Loucy (cell line): ENCODE data around the gene SMG6.
A peak's percentile ranks its signal among the peaks of the same experiment; 100 is the strongest.

Experiments
- H2AFZ ChIP-seq: fragments of 200-600 bp; sonication (generic); 2 replicates; pipeline ENCODE4 v1.6.0; 2016; ENCODE audit warnings: antibody characterized with exemption, mild to moderate bottlenecking, low read length, moderate library complexity
- H3F3A ChIP-seq: fragments of 200-600 bp; 2 replicates; pipeline ENCODE4 v1.6.0; 2016; ENCODE audit warnings: antibody characterized with exemption, low read depth, mild to moderate bottlenecking
- H3K27me3 ChIP-seq: fragments of 200-600 bp; sonication (generic); 2 replicates; pipeline ENCODE4 v1.6.1; 2014; ENCODE audit warnings: low read length, mild to moderate bottlenecking; ENCODE audit not compliant: insufficient read depth, poor library complexity, severe bottlenecking
- H3K36me3 ChIP-seq: fragments of 200-600 bp; sonication (generic); 2 replicates; pipeline ENCODE4 v1.6.1; 2016; ENCODE audit warnings: low read length; ENCODE audit not compliant: insufficient read depth
- H3K4me1 ChIP-seq: fragments of 200-600 bp; sonication (generic); 2 replicates; pipeline ENCODE4 v1.5.1; 2014; ENCODE audit warnings: low read length, mild to moderate bottlenecking; ENCODE audit not compliant: insufficient read depth, poor library complexity, severe bottlenecking
- H3K4me2 ChIP-seq: fragments of 200-600 bp; sonication (generic); 2 replicates; pipeline ENCODE4 v1.6.0; 2014; ENCODE audit warnings: antibody characterized with exemption, low read length, low read depth, mild to moderate bottlenecking; ENCODE audit not compliant: poor library complexity, severe bottlenecking
- H3K4me3 ChIP-seq: fragments of 200-600 bp; sonication (generic); 2 replicates; pipeline ENCODE4 v1.5.1; 2014; ENCODE audit warnings: low read length, mild to moderate bottlenecking, mixed read lengths; ENCODE audit not compliant: poor library complexity, severe bottlenecking
- H3K79me2 ChIP-seq: fragments of 200-600 bp; sonication (generic); 2 replicates; pipeline ENCODE4 v1.6.1; 2014; ENCODE audit warnings: low read length; ENCODE audit not compliant: insufficient read depth
- H3K9ac ChIP-seq: fragments of 200-600 bp; sonication (generic); 2 replicates; pipeline ENCODE4 v1.6.0; 2014; ENCODE audit warnings: mild to moderate bottlenecking, low read depth, low read length, moderate library complexity; ENCODE audit not compliant: poor library complexity, severe bottlenecking
- H3K9me2 ChIP-seq: fragments of 200-600 bp; sonication (generic); replicated peaks from 2 replicates; pipeline ENCODE4 v1.6.1; 2016; ENCODE audit warnings: low read depth, low read length, mixed read lengths
- H3K9me3 ChIP-seq: fragments of 200-600 bp; sonication (generic); 2 replicates; pipeline ENCODE4 v1.6.1; 2014; ENCODE audit warnings: mild to moderate bottlenecking, antibody characterized with exemption, low read length, low read depth; ENCODE audit not compliant: insufficient read depth
- H4K20me1 ChIP-seq: fragments of 200-600 bp; sonication (generic); 2 replicates; pipeline ENCODE4 v1.6.0; 2014; ENCODE audit warnings: antibody characterized with exemption, low read length, mild to moderate bottlenecking; ENCODE audit not compliant: insufficient read depth, poor library complexity, severe bottlenecking
- CTCF ChIP-seq: fragments of 200-600 bp; sonication (generic); conservative IDR thresholded peaks from 2 replicates; pipeline ENCODE4 v1.5.1; 2014; ENCODE audit warnings: mild to moderate bottlenecking, antibody characterized with exemption, low read length
- EZH2phosphoT487 ChIP-seq: fragments of 200-600 bp; IDR thresholded peaks from 2 replicates; pipeline ENCODE4 v1.6.1; 2018; ENCODE audit warnings: antibody characterized with exemption, mild to moderate bottlenecking, moderate library complexity, borderline replicate concordance

The SMG6 gene

GRCh38 chr17:2295575-2295974 is 8.0 kb downstream of the SMG6 start:
- H3K4me1 ChIP-seq, result peaks cover 35% of the 10 kb centered on the region
- H3K27me3 ChIP-seq, result no peaks in the 10 kb centered on the region
- H3F3A ChIP-seq, result 0 out of 2 replicates have a peak, but pooled peaks cover 4% of the 10 kb centered on the region
- H3K4me2 ChIP-seq, result peak overlapping the region; percentile 40
- TF ChIP-seq CTCF (no peak), EZH2phosphoT487 (no peak)
- H3K36me3 ChIP-seq, result peaks cover 35% of the 10 kb centered on the region; the same call in 1 of the 2 replicates
- H3K4me3 ChIP-seq, result no peak overlapping the region
- H2AFZ ChIP-seq, result no peak overlapping the region
- H3K9me3 ChIP-seq, result no peaks in the 10 kb centered on the region
- peaks cover 71% of the 10 kb centered on the region for H3K79me2 ChIP-seq
- no peak overlapping the region for H3K9ac ChIP-seq
- H3K9me2 ChIP-seq, result no peaks in the 10 kb centered on the region
- H4K20me1 ChIP-seq, result peaks cover 12% of the 10 kb centered on the region

DNA sequence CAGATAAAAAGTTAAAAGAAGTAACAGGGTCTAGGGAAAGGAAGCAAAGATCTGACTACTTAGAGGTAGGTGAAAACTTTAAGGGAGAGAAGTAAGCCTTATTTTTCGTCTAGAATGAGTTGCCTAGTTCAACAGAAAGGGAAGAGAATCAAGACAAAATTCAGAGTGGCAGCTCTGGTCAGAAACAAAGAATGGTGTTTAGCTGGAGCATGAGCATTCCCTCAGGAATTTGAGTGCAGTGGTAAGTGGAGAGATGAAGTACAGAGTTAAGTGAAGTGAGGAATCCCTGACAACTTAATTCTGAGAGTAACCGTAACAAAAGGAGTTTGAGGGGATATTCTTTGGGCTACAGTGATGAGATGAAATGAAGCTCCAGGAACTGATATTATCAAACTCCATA is 11.5 kb downstream of the SMG6 start:
- Histone ChIP-seq H3K4me2 (no peak overlapping the region), H3K36me3 (peaks cover 52% of the 10 kb centered on the region; the same call in 1 of the 2 replicates), H3K79me2 (peaks cover 40% of the 10 kb centered on the region), H3K9me2 (no peaks in the 10 kb centered on the region), H2AFZ (no peak overlapping the region), H3K27me3 (no peaks in the 10 kb centered on the region), H3K9ac (no peak overlapping the region), H3K4me1 (peaks cover 22% of the 10 kb centered on the region), H3F3A (0 out of 2 replicates have a peak, but pooled peaks cover 4% of the 10 kb centered on the region), H3K9me3 (no peaks in the 10 kb centered on the region), H4K20me1 (peaks cover 9% of the 10 kb centered on the region), H3K4me3 (no peak overlapping the region)
- TF ChIP-seq CTCF (no peak), EZH2phosphoT487 (no peak)

- Histone ChIP-seq H3K79me2 (peaks cover 19% of the 10 kb centered on the region; the same call in 1 of the 2 replicates), H3K9ac (no peak overlapping the region), H3K27me3 (no peaks in the 10 kb centered on the region), H3K36me3 (peaks cover 56% of the 10 kb centered on the region; the same call in 1 of the 2 replicates), H3K9me3 (no peaks in the 10 kb centered on the region), H3K4me1 (peaks cover 4% of the 10 kb centered on the region), H3F3A (0 out of 2 replicates have a peak, but pooled peaks cover 4% of the 10 kb centered on the region), H4K20me1 (peaks cover under 1% of the 10 kb centered on the region), H3K9me2 (no peaks in the 10 kb centered on the region), H3K4me2 (no peak overlapping the region), H3K4me3 (no peak overlapping the region), H2AFZ (no peak overlapping the region)
- no peak for TF ChIP-seq EZH2phosphoT487
- no peak for TF ChIP-seq CTCF
Observed at GRCh38 chr17:2289878-2290478, 13.6 kb downstream of the SMG6 start.
